Stomach (tissue), 4 donors: Measurements from ENCODE around the gene ALG14.

Experiments used
- EP300 ChIP-seq: sonication (generic); formaldehyde crosslinking; IDR thresholded peaks from one replicate; pipeline ENCODE4 v1.6.1; 2017; ENCODE audit warnings: antibody characterized with exemption
- POLR2A ChIP-seq, 4 donors: fragments of 450-650 bp; IDR thresholded peaks; one replicate each; pipeline ENCODE4 v1.6.1; 2016; ENCODE audit warnings: antibody characterized with exemption in 4 of 4, control low read depth in 2 of 4, mild to moderate bottlenecking in 1 of 4, moderate library complexity in 1 of 4
- POLR2AphosphoS5 ChIP-seq, 3 donors: sonication (generic); formaldehyde crosslinking; IDR thresholded peaks; one replicate each; pipeline ENCODE4 v1.6.1; 2016; ENCODE audit warnings: antibody characterized with exemption in 3 of 3

DNA sequence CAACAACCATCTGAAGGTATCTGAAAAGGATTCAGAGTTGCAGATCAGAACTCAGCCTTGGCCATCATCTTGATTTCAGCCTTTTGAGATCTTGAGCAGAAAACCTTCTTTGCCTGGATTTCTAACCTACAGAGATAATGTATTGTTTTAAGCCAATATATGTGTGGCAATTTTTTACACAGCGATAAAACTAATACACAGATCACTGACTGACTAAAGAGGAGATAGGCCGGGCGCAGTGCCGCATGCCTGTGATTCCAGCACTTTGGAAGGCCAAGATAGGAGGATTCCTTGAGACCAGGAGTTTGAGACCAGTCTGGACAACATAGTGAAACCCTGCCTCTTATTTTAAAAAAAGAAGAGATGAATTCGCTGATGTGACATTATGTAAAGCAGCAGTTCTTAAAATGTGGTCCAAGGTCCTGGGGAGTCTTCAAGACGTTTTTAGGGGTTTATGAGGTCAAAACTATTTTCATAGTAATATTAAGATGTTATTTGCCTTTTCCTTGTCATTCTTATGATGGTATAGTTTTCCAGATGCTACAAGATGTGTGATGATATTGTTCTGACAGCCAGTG lies 95.7 kb downstream of the ALG14 start:
- TF ChIP-seq POLR2AphosphoS5 (IDR thresholded peaks at IDR 0.05) (no peak), POLR2A (IDR thresholded peaks at IDR 0.05) (no peak), EP300 (no peak)
